ENCODE results near the gene GNAS. TPM values are rescaled to one million over a fixed set of nuclear protein-coding genes. Genes with fewer than 3 reads are reported as not detected.
"Not testable (repeated sequence)": the region's sequence is repeated elsewhere in the genome, so short reads cannot be mapped to it uniquely, and the experiment has no call there.

The GNAS gene
- total RNA-seq, 4 donors from 2014 or later, result 281 to 822 (median 446) TPM

DNA sequence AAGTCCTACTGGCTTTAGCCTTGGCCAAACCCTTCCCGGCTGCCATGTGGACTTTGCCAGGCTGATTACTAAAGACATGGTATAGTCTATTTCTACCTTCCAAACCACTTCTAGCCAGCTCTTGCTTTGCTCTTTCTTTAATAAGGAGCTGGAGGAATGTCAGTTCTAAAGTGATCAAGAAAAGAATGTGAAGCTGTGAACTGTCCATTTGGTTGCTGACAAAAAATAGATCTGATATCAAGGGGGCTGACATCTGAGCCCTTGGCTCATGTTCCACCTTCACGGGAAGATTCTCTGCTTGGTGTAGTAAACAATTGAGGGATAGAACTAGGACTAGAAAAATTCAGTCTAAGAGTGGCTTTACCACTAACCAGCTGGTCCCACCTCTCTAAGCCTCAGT lies 24.4 kb upstream of the GNAS start:
- Histone ChIP-seq H3K9me3 (no peaks in the 10 kb centered on the region), H3K4me1 (no peaks in the 10 kb centered on the region), H3K27ac (no peak overlapping the region), H3K4me3 (no peak overlapping the region), H3K36me3 (no peaks in the 10 kb centered on the region), H3K27me3 (no peaks in the 10 kb centered on the region)
- DNase-seq, result no peak
- intact Hi-C loops (cut with DNase I; ENCODE audit: low total_unique reads), result no loop called here
- no peak for TF ChIP-seq POLR2A (IDR thresholded peaks at IDR 0.05)
- TF ChIP-seq, protein P1, sequence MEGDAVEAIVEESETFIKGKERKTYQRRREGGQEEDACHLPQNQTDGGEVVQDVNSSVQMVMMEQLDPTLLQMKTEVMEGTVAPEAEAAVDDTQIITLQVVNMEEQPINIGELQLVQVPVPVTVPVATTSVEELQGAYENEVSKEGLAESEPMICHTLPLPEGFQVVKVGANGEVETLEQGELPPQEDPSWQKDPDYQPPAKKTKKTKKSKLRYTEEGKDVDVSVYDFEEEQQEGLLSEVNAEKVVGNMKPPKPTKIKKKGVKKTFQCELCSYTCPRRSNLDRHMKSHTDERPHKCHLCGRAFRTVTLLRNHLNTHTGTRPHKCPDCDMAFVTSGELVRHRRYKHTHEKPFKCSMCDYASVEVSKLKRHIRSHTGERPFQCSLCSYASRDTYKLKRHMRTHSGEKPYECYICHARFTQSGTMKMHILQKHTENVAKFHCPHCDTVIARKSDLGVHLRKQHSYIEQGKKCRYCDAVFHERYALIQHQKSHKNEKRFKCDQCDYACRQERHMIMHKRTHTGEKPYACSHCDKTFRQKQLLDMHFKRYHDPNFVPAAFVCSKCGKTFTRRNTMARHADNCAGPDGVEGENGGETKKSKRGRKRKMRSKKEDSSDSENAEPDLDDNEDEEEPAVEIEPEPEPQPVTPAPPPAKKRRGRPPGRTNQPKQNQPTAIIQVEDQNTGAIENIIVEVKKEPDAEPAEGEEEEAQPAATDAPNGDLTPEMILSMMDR (IDR thresholded peaks at IDR 0.05), result no peak

DNA sequence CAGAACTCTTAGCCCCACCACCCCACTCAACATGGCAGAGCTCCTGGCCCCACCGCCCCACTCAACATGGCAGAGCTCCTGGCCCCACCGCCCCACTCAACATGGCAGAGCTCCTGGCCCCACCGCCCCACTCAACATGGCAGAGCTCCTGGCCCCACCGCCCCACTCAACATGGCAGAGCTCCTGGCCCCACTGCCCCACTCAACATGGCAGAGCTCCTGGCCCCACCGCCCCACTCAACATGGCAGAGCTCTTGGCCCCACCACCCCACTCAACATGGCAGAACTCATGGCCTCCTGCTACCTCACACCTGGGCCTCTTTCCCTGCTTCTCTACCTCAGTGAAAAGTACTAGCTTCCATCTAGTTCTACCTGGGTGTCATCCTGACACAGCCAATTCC lies 23.7 kb upstream of the GNAS start:
- H3K27me3 ChIP-seq; H3K9me3 ChIP-seq; DNase-seq; H3K4me3 ChIP-seq; H3K4me1 ChIP-seq; H3K36me3 ChIP-seq; intact Hi-C loops (cut with DNase I; ENCODE audit: low total_unique reads); H3K27ac ChIP-seq: not testable (repeated sequence)

DNA sequence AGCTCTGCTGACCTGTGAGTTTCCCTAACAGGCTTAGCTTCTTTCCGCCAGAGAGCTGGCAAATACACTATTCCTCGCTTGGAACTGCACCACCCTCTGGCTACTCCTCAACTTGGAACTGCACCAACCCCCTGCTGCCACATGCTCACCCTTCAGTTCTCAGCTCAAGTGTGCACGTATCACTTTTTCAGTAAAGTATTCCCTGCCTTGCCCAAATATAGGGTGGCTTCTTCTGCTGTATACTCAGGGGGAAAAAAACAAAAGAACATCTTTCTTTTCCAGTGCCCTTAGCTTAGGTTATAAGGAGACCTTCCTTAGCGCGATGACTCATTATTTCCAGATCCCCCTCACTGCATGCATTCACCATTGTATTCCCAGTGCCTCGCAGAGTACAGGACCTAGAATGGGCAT lies 23.0 kb upstream of the GNAS start:
- H3K27ac ChIP-seq, result no peak overlapping the region
- TF ChIP-seq, protein P1 (IDR thresholded peaks at IDR 0.05), result no peak
- H3K9me3 ChIP-seq, result no peaks in the 10 kb centered on the region
- no peak for DNase-seq
- H3K4me3 ChIP-seq, result no peak overlapping the region
- no peaks in the 10 kb centered on the region for H3K36me3 ChIP-seq
- intact Hi-C loops (cut with DNase I; ENCODE audit: low total_unique reads), result no loop called here
- H3K27me3 ChIP-seq, result no peaks in the 10 kb centered on the region
- no peaks in the 10 kb centered on the region for H3K4me1 ChIP-seq

DNA sequence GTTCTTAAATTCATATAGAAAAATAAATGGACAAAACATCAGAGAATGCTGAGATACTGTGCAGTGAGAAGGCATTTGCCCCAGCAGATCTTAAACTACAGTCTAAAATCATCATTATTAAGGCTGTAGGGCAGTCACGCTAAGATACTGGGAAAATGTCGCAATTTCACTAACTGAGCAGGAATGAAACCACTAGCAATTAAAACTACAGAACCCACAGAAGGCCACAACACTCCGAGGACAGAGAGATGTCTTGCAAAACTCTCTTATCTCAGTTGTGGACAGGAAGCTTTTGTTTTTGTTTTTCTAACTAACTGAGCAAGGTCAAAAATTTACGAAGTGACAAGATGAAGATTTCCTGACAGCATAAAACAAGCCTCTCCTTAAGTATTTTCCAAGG lies 20.1 kb upstream of the GNAS start:
- Histone ChIP-seq H3K27me3 (no peaks in the 10 kb centered on the region), H3K36me3 (no peaks in the 10 kb centered on the region), H3K9me3 (no peaks in the 10 kb centered on the region), H3K4me1 (no peaks in the 10 kb centered on the region), H3K27ac (no peak overlapping the region), H3K4me3 (no peak overlapping the region)
- no peak for DNase-seq
- TF ChIP-seq, protein P1 (IDR thresholded peaks at IDR 0.05), result no peak
- TF ChIP-seq POLR2A (IDR thresholded peaks at IDR 0.05), result no peak
- intact Hi-C loops (cut with DNase I; ENCODE audit: low total_unique reads), result no loop called here

DNA sequence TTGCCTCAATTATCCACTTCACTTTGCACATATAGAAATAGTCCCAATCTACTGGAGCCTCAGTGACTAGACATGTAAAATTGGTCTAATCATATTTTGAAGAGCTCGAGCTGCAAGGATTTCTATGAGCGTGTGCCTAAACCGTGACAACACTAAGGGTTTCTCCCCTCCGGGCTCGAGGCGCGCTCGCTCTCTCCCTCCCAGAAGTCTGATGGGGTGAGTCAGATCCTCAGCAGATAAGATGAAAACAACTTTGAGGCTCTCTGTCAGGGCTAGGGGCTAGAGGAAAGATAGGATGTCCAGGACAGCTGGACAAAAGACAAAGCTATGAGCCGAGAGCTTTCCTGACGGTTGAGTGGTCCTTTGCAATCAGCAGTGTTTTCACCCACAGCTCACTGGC lies 18.6 kb upstream of the GNAS start:
- Histone ChIP-seq H3K4me3 (no peak overlapping the region), H3K36me3 (no peaks in the 10 kb centered on the region), H3K27ac (no peak overlapping the region), H3K9me3 (no peaks in the 10 kb centered on the region), H3K4me1 (no peaks in the 10 kb centered on the region), H3K27me3 (no peaks in the 10 kb centered on the region)
- no peak for DNase-seq
- TF ChIP-seq, protein P1 (IDR thresholded peaks at IDR 0.05), result no peak
- no peak for TF ChIP-seq POLR2A (IDR thresholded peaks at IDR 0.05)
- intact Hi-C loops (cut with DNase I; ENCODE audit: low total_unique reads), result no loop called here

DNA sequence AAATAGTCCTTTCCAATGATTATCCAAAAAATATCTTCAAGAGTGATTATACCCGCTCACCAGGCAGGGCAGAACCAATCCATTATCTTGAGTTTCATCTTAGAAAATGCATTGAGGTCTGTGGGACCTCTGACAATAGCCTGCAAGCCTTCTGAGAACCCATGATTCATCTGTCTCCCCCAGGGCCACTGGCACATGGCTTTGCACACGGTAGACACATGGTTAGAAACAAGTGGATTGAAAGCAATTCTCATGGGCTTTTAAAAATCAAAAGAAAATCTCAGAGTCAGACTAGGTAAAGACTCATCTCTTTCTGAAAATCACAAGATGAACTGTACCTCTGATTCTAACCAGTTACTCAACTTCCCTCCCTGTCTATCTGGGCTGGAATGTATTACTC lies 17.3 kb upstream of the GNAS start:
- intact Hi-C loops (cut with DNase I; ENCODE audit: low total_unique reads), result no loop called here
- no peak for TF ChIP-seq POLR2A (IDR thresholded peaks at IDR 0.05)
- TF ChIP-seq, protein P1 (IDR thresholded peaks at IDR 0.05), result no peak
- no peak for DNase-seq
- Histone ChIP-seq H3K9me3 (no peaks in the 10 kb centered on the region), H3K27me3 (no peaks in the 10 kb centered on the region), H3K36me3 (no peaks in the 10 kb centered on the region), H3K27ac (no peak overlapping the region), H3K4me1 (no peaks in the 10 kb centered on the region), H3K4me3 (no peak overlapping the region)
